NCI-H1417 (cell line): ENCODE measurements around the gene DDC.
A peak's percentile ranks its signal among the peaks of the same experiment; 100 is the strongest.
"Not testable (repeated sequence)": the region's sequence is repeated elsewhere in the genome, so short reads cannot be mapped to it uniquely, and the experiment has no call there.

ENCODE experiments used
- DNase-seq, 3 experiments: peaks; one replicate each; lab custom pipeline; 2025; lab: John Stamatoyannopoulos, UW

DDC gene

GRCh38 chr7:50554431-50555322, 10.5 kb downstream of the DDC start:
- peak in 1 of 3 experiments; percentile 26 for DNase-seq

DNA sequence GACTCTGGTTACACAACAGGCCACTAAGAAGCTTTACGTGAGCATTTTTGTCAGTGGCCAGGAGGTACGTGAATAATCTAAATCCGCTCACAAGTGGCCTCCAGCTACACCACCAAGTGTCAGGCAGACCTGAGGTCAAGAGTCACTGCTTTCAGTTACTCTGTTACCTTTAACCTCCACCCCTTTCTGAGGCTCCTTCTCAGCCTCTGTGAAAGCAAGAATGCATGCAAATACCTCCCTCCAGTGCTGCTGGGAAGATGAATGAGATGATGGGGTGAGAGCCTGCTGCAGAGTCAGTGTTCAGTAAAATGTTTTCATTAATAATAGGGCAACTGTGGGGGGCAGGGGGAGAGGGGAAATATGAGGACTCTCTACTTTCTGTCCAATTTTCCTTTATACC, 11.2 kb downstream of the DDC start:
- DNase-seq = peak in 1 of 3 experiments; percentile 26

- DNase-seq = no peak
Observed at GRCh38 chr7:50552921-50553320, 12.3 kb downstream of the DDC start.

DNA sequence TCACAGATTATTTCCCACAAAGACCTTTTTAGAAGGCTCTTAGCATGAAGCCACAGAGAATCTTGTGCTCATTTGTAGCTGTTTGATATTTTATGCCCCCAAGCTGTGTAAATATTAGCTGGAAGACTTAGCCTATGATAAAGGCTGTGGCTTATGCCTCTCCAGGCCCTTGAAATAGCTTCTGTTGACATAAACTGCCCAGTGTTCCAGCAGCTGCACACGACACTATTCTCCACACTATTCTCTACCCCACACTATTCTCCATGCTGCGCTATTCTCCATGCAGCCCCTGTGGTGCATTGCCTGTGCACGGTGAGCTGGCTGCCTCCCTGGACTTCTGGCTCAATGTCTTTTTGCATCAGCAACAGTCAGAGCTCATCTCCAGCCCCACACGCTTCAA, 13.1 kb downstream of the DDC start:
- peak; percentile 89 to 99 (median 93) for DNase-seq

- DNase-seq = not testable (repeated sequence)
Observed at GRCh38 chr7:50545613-50546012, 19.6 kb downstream of the DDC start.

DNA sequence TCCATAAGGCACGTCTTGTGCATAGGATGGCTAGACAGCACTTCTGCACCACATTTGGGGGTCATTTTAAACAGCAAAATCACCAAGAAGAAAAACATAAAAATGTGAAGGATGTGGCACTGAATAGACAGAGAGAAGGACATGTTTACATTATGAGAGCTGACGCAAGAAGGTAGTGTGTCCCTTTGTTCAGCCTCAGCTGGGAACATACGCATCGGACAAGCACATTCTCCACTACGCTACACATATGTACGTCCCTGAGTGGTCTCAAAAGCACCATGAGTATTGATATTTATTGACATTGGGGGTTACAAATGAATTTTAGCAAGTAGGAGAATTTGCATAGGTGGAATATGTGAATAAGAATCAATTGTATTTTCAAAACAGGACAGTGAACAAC, 20.2 kb downstream of the DDC start:
- DNase-seq = peak in 2 of 3 experiments; percentile 16 to 78

GRCh38 chr7:50543776-50544442, 21.3 kb downstream of the DDC start:
- DNase-seq = no peak

- no peak for DNase-seq
Observed at GRCh38 chr7:50542132-50542531, 23.1 kb downstream of the DDC start.

GRCh38 chr7:50540785-50541579, 24.2 kb downstream of the DDC start:
- DNase-seq = no peak

DNA sequence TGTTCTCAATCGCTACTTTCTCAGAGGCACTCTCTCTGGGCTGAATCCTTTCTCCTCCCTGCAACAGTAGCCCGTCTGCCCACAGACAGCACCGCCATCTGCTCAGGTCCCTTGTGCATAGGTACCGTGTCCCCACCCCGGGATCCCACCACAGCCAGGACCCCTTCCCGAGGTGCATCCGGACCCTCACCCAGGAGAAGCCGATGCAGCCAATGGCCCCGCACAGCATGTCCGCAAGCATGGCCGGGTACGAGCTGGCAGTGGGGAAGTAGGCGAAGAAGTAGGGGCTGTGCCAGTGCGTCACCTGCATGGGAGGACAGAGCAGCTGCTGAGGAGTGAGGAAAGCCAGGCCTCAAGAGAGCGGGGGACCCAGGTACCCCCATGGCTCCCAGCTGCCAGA, 25.5 kb downstream of the DDC start:
- no peak for DNase-seq

- no peak for DNase-seq
Observed at GRCh38 chr7:50538478-50538877, 26.7 kb downstream of the DDC start.

GRCh38 chr7:50537417-50537816, 27.8 kb downstream of the DDC start:
- no peak for DNase-seq

GRCh38 chr7:50535291-50535711, 29.9 kb downstream of the DDC start:
- not testable (repeated sequence) for DNase-seq

- peak in 1 of 3 experiments; percentile 37 for DNase-seq
Observed at GRCh38 chr7:50534690-50535290, 30.4 kb downstream of the DDC start.

- peak in 2 of 3 experiments; percentile 23 to 70 for DNase-seq
Observed at GRCh38 chr7:50533866-50534265, 31.3 kb downstream of the DDC start.

GRCh38 chr7:50531928-50532327, 33.3 kb downstream of the DDC start:
- peak; percentile 65 to 99 (median 96) for DNase-seq

DNA sequence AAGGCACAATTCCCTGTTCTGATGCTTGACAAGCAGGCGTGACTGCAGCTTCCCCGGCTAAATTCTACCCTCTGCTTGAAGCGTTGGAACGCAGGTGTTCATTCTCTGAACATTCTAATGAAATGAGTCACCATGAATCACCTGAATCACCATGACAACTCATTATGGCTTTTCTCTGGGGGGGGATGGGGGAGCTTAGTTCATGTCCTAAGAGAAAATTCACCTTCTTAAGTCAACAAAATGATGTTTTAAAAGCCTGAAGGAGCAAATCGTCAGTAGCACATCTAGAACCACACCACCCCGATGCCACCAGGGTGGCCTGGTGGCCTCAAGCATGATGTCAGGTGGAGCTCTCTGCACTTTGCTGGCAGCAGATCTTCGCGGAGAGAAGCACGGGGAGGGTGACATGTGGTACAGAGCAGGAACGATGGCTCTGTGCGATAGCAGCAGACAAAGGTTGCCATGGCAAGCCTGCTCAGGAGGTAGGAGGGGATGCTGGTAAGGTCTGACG, 33.7 kb downstream of the DDC start:
- peak; percentile 84 to 99 (median 97) for DNase-seq

DNA sequence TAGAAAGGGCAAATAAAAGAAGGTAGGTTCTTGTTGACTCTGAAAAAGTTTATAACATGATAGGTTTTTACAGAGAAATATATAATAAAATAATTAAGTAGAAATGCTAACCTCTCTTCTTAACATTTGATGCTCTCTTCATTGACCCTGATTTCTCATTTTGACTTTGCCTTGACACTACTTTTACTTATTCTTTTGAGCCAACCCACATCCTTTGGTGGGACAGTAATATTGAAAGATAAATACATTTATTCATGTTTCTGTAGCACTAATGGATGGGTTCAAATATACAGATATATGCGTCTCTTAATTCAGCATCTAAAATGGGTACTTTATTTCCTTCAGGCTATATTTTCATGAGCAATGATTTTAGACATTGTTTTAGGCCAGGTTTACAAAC, 34.4 kb downstream of the DDC start:
- DNase-seq = peak in 1 of 3 experiments; percentile 42

GRCh38 chr7:50529093-50529862, 35.9 kb downstream of the DDC start:
- no peak for DNase-seq

- DNase-seq = peak in 1 of 3 experiments; percentile 65
Observed at GRCh38 chr7:50528266-50529092, 36.7 kb downstream of the DDC start.
